GM19240 (cell line): ENCODE results near the gene CDK5RAP2.
"Not testable (repeated sequence)": the region's sequence is repeated elsewhere in the genome, so short reads cannot be mapped to it uniquely, and the experiment has no call there.

Experiments used
- DNase-seq: peaks from one replicate; pipeline ENCODE4 v3.0.0; 2011; ENCODE audit warnings: low spot score; ENCODE audit not compliant: insufficient read length

CDK5RAP2 gene

DNA sequence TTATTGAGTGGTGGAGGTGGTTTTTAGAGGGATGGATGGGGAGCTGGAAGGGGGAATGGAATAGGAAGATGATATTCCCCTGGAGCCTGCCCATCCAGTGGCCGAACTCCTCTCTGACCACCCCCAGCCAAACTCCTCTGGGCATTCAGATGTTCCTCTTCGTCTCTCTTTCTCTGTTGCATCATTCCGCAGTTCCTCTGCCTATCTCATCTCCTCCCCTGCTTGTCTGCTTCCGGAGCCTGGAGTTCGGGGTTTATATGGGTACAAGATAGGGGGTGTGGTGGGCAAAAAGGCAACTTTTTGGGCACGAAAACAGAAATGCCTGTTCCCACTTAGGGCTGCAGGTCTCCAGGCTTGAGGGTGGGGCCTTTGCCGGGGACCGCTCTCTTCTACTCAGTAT is 12.2 kb upstream of the CDK5RAP2 start:
- DNase-seq = no peak

DNA sequence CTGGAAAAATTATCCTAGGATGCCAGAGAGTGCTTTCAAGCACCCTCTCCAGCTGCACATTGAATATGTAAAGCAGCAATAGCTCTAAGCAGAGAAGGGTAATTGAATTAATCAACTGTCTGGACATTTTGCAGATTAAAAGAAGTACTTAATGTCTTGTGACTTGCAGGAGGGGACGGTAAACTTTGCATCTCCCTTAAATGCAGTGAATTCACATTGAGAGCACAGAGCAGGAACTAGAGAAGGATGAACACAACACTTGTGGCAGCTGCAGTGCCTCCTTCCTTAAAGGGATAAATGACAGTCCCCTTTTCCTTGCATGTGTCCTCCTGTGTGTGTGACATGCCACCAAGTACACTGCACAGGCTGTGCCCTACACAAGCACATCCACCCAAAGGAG is 7.4 kb upstream of the CDK5RAP2 start:
- DNase-seq = no peak

DNA sequence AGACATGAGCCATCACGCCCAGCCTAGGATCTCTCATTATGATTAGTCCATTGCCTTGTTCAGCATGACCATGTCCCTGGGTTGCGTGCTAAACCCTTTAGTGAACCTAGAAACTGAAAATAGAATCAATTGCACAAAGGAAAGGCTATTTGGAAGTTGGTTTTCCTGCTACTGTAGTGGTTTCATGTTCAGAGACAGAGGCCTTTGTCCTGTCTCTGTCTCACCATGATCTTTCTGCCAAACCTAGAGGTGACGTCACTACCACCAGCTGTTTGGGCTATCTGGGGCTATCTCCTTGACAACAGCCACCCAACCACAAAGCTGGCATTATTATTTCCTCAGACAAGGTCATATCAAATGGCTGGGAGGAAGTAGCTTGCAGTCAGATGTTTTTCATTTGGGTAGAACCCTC is 4.0 kb upstream of the CDK5RAP2 start:
- peak; percentile 23 for DNase-seq

DNA sequence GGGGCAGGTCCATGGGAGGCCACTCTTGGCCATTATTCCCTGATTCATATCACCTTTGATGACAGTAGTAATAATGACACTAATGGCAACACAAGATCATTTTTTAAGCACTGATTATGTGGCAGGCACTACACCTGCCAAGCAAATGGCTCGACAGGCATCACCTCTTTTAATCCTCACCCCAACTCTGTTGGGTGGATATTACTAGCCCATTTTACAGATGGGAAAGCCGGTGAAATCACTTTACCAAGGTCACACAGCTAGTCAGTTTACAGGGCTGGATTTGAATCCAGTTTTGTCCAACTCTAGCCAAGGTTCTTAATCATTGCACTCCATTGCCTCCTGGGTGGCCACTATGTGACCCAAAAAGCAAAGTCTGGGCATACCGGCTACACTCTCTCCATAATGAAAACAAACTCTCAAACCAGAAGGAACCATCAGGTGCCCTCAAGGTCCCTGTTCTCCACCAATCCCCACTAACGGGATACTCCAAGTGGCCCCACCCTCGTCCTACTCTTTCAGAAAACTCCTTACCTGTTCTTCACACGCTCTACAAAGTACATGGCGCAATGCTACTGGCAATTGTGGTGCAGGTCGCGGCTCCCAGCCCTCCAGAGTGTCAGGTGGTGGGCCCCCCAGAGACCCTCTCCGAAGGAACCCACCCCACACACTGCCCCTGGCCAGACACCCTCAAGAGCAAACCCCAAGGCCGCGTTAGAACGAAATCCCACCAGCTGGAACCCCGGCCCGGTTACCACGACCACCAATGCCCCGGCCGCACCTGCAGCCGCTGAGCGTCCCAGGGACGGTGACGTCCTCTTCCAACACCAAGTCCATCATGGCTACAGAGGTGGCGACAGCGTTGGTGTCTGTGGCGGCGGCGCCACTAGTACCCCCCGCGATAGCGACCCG is 572 bp downstream of the CDK5RAP2 start:
- no peak for DNase-seq

DNA sequence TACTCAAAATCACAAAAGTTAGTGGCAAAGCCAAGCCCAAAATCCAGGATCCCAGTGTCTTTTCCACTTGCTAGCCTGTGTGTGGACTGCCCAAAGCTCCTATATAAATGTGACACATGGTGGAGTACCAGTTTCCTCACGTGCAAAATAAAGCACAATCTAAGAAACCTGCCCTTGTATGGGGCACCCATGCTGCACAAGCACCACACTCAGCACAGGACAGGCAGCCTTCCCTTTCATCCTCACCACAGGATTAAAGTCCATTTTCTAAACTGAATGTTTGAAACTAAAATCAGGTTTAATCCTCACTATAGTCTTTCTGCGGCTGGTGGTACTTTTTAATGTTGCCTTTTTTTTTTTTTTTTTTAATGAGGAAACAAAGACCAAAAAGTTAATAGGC is 5.5 kb downstream of the CDK5RAP2 start:
- no peak for DNase-seq

DNA sequence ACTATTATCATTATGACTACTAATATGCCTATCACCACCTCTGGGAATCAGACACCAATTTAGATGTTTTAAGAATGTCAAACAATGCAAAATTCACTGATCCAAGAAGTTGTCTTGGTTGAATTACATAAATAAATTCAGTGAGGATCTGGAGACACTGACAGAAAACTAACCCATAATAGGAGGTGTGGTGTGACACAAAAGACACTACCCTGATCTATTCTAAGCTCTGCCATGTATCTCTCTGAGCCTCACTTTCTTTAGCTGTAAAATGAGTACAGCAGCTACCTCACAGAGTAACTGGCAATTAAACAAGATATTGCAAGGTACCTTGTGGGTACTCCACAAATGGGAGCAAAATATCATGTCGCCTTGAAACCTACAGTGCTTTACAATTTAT is 7.5 kb downstream of the CDK5RAP2 start:
- DNase-seq = no peak

DNA sequence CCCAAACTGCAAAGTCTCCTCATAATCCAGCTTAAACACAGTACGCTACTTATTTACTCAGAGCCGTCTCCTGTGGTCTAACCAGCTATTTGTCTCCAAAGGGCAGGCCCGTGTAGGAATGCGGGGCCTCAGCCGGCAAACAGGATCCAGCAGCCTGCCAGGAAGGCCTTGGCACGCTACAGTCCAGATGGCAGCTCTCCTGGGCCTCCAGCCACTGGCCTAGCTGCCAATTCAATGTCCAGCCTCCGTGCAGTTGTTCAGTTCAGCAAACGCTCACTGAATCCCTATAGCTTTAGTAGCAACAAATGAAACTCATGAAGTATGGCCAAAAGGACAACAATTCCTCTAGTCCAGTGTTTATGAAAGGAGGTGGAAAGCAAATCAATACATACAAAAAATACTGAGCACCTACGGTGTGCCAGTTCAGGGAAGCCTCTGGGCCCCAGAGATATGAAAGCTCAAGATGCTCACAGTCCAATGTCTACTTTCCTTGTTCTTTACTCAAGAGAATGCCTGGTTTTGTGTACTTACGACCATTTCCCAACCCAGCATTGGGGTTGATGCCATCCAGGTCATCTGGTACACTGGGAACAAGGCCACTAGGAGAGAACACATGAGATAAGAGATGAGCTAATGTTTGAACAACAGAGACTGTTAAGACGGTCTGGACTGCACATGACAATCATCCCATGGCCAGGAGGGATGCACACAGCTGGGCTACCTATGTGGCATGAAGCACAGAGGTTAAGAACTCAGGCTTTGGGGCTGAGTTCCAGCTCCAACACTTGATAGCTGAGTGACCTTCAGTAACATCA is 8.3 kb downstream of the CDK5RAP2 start:
- no peak for DNase-seq

DNA sequence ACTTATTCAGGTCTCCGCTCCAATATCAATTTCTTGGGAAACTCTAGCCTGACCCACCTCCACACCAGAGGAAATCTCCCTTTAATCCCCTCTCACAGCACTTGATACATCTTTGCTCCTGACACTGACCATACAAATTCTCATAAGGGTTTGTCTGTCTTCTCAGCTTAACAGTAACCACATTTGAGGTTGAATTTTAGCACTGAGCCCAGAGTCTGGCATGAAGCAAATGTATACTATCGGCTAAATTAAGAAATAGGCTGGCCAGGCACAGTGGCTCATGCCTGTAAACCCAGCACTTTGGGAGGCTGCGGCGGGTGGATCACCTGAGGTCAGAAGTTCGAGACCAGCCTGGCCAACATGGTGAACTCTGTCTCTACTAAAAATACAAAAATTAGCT is 9.7 kb downstream of the CDK5RAP2 start:
- DNase-seq = no peak

DNA sequence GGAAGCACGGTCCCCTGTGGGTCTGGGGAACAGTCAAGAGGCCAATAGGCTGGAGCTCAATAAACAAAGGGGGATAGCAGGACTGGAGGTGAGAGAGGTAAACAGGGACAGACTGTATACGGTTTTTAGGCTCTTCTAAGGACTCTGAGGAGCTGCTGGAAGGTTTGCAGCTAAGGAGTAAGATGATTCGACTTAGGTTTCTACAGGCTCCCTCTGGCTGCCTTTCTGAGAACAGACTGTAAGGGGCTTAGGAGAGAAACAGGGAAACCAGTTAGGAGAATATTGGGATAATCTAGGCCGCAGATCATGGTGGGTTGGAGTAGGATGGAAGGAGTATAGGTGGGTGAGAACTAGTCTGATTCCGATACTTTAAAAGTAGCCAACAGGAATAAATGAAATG is 10.4 kb downstream of the CDK5RAP2 start:
- DNase-seq = no peak

DNA sequence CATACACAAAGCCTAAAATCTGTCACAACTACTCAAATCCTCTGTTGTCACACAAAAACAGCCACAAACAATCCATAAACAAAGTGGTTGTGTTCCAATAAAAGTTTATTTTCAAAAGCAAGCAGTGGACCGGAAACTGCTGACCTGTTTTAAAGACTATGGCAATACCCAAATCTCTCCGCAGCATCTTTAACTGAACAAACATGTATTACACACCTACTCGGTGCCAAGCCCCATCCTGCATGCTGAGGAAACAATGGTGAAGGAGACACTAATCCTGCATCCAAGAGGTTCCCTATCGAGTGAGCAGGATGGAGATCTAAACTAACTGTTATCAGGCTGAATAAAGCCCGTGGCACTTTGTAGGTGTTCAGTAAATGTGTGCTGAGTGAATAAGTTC is 11.2 kb downstream of the CDK5RAP2 start:
- no peak for DNase-seq

DNA sequence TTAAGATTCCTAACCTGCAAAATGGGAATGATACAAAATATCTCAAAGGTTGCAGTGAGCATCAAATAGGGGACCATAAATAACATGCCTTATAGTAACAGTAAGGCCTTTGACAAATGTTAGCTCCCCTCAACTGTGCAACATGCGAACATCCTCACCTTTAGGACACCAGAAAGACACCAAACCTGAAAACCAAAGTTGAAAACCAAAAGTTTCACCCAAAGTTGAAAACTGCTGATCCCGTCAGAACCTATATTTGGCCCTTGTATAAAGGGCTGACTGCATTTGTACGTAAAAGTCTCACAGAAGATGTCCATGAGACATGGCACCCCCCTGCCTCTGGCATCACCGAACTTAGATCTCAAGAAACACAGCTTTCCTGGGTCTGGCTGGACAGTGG is 12.1 kb downstream of the CDK5RAP2 start:
- no peak for DNase-seq

DNA sequence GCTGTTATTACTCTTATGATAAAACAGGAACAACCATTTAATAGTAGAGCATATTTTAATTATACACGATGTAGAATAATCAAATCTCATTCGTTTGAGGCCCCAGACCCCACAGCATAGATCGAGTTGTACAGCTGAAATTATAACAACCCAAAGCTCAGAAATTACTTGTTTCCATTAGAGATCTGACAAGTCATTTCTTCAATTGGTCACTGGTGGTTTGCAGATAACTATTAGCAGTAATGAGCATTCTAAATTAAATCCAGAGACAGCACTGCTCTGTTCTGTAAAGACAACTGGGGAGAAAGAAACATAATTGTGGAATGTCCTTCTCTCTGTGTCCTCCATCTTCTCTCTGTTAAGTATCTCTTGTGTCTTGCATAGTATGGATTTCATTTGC is 12.9 kb downstream of the CDK5RAP2 start:
- no peak for DNase-seq

DNA sequence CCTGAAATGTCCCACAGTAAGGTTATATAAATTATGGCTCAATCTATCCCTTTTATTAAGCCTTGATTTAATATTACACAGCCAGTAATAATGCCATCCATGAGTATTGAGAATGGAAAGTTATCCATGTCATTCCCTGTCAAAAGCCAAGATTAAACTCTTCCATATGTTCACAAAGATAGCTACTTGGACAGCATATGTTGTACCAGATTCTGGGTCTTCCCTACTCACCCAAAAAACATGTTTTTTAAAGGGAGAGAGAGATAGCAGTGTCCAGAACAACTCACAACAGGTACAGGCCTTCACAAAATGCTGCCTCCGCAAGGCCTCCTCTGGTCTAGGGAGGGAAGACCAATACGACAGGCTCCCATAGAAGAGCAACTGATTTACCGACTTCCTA is 15.4 kb downstream of the CDK5RAP2 start:
- DNase-seq = no peak

DNA sequence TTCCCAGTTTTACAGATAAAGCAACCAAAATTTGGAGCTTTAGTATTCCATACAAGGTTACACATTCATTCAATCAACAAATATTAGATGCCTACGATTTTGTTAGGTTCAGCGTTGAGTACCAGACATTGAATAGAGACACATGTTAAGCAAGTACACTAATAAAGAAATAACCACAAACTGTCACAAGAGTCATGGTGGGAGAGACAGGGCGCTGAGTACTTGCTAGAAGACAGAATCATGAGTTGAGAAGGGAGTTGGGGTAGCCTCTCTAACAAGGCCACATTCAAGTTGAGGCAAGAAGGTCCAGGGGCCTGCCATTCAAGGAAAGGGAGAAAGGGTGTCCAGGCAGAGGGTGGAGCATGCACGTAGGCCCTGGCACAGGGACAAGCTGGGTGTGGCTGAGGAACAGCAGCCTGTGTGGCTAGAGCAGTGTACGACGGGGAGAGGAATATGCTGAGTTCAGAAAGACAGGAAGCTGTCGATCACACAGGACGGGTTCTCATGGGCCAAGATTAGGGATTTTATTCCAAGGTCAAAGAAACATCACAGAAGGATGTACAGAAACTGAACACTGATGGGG is 17.0 kb downstream of the CDK5RAP2 start:
- DNase-seq = no peak

DNA sequence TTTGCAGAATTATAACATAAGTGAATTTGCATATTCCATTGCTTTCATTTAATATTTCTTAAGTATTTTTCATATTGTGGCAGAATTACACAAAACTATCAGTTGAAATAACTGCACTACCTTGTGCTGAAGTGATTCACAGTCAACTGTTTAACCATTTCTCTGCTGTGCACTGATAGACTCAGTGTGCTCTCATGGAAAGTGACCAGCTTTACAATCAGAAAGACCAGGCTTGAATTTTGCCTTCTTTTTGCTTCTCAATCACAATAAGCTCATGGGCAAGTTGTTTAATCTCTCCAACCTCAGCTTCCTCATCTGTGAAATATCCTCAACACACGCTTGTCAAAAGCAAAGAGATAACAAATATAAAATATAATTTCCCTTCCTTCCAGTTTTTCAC is 18.3 kb downstream of the CDK5RAP2 start:
- DNase-seq = no peak

DNA sequence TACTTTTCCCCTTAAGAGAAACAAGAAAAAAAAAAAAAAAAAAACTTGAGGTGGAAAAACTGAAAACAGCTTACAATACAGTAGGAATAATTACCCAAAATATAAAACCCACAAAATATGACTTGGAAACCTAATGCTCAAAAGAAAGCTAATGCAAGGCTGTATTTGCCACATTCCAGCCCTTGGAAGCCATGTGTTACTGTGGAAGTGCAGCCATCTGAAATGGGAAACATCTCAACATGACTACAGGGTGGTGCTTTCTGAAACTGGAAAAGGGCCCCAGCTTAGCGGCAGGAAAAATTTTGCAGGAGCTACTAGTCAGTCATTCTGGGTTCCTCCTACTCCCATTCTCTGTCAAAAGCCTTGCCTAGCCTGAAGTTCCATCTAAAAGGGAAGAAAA is 20.4 kb downstream of the CDK5RAP2 start:
- no peak for DNase-seq

DNA sequence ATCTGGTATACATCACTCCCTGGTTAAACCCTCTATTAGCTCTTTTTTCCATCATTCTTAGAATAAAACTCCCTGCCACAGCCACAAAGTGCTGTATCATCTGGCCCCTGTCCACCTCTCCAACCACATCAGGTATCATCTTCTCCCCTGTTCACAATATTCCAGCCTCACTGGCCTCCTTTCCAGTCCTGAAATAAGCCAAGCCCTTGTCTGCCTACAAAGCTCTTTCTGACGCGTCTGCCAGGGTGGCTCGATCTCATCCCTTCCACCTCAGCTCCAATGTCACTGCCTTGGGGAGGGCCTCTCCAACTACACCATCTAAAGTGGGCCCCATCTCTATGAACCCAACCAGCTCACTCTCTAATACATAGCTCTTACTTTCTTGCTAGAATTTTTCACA is 21.5 kb downstream of the CDK5RAP2 start:
- DNase-seq = no peak

DNA sequence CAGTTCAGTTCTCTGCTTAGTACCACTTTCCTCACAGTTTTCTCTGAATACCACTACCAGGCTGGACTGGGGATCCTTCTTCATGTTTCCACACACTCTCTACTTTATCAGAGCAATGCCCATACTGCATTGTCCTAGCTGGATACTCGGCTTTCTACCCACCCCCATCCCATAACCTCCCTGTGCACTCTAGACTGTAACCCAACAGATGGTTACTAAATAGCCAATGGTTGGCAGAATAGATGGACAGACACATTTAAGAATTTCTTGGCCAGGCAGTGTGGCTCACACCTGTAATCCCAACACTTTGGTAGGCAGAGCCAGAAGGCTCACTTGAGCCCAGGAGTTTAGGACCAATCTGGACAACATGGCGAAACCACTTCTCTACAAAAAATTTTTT is 22.8 kb downstream of the CDK5RAP2 start:
- DNase-seq = no peak

DNA sequence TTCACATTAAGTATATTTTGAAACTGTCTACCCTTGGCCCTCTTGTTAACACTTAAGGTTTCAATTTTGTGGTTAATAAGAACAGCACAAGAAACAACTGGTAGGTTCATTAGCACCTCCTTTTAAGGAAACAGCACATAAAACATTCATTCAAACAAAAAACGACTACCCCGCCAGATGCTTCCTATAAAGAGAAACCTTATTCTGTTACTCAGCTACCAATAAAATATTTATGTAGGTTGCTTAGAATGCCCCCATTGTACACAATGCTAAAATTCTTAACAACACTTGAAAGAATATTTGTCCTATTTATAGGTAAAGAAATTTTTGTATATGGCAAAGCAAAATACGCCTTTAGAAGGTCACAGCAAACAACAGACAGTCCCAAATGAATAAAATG is 23.2 kb downstream of the CDK5RAP2 start:
- DNase-seq = no peak

DNA sequence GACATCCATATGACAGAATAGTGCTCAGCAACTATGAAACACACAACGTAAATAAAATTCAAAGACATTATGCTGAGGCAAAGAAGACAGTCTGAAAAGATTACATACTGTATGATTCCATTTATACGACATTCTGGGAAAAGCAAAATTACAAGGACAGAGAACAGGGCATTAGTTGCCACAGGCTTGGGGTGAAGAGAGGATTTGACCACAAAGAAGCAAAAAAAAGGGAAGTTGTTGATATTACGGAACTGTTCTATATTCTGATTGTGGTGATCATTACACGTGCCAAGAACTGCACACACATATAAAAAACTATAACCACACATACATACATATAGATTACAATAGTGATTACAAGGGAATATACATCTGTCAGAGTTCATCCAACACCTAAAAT is 24.1 kb downstream of the CDK5RAP2 start:
- no peak for DNase-seq

DNA sequence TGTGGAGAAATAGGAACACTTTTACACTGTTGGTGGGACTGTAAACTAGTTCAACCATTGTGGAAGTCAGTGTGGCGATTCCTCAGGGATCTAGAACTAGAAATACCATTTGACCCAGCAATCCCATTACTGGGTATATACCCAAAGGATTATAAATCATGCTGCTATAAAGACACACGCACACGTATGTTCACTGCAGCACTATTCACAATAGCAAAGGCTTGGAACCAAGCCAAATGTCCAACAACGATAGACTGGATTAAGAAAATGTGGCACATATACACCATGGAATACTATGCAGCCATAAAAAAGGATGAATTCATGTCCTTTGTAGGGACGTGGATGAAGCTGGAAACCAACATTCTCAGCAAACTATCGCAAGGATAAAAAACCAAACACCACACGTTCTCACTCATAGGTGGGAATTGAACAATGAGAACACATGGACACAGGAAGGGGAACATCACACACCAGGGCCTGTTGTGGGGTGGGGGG is 27.7 kb downstream of the CDK5RAP2 start:
- not testable (repeated sequence) for DNase-seq
